SK-N-SH (cell line): ENCODE results near the gene MIA. TPM values are rescaled to one million over a fixed set of nuclear protein-coding genes. Genes with fewer than 3 reads are reported as not detected.

Source experiments
- CTCF ChIA-PET: fragments of 300-600, 350-600 bp; formaldehyde crosslinking; extraction: SDS; loops from one replicate; lab custom pipeline; 2021; lab: Yijun Ruan, JAX
- POLR2A ChIA-PET: fragments of 350-600 bp; sonication (Branson Sonifier 250); formaldehyde crosslinking; extraction: SDS; loops from one replicate; lab custom pipeline; 2020; ENCODE audit warnings: antibody characterized with exemption, inconsistent platforms; lab: Yijun Ruan, JAX
- DNase-seq: peaks from one replicate; pipeline ENCODE4 v3.0.0; 2012
- H2AFZ ChIP-seq: fragments of 200-600 bp; sonication (generic); 2 replicates; pipeline ENCODE4 v1.8.1; 2016; ENCODE audit warnings: antibody characterized with exemption, mild to moderate bottlenecking, low read depth
- H3F3A ChIP-seq: fragments of 200-600 bp; sonication (generic); replicated peaks from 2 replicates; pipeline ENCODE3; 2016; ENCODE audit warnings: antibody characterized with exemption, mild to moderate bottlenecking; ENCODE audit not compliant: insufficient read depth
- H3K27ac ChIP-seq, 2 experiments: fragments of 200-500 bp in 1 of 2; fragments of 200-600 bp in 1 of 2; sonication (Bioruptor generic) in 1 of 2; sonication (generic), shearing (Covaris generic) in 1 of 2; 2 replicates each; pipeline versions ENCODE4 v1.5.1 to v1.6.1; 2014 to 2016; ENCODE audit warnings: low read depth in 2 of 2, inconsistent platforms in 1 of 2, low read length in 1 of 2, mild to moderate bottlenecking in 1 of 2, mixed read lengths in 1 of 2
- H3K27me3 ChIP-seq: fragments of 200-600 bp; sonication (generic), shearing (Covaris generic); 2 replicates; pipeline ENCODE4 v1.6.1; 2016; ENCODE audit warnings: mixed run types; ENCODE audit not compliant: insufficient read depth
- H3K36me3 ChIP-seq, 2 experiments: fragments of 200-500 bp in 1 of 2; fragments of 200-600 bp in 1 of 2; sonication (Bioruptor generic) in 1 of 2; sonication (generic) in 1 of 2; replicated peaks in 1 of 2; 2 replicates each; pipeline versions ENCODE3 to v1.5.1; 2014 to 2016; ENCODE audit warnings: low read length in 1 of 2, mild to moderate bottlenecking in 1 of 2; ENCODE audit not compliant: insufficient read depth in 2 of 2, control insufficient read depth in 1 of 2
- H3K4me1 ChIP-seq, 2 experiments: fragments of 200-500 bp in 1 of 2; fragments of 200-600 bp in 1 of 2; sonication (Bioruptor generic) in 1 of 2; sonication (generic), shearing (Covaris generic) in 1 of 2; 2 replicates each; pipeline versions ENCODE4 v1.5.1 to v1.6.1; 2014 to 2016; ENCODE audit warnings: low read depth in 1 of 2, low read length in 1 of 2, mixed run types in 1 of 2; ENCODE audit not compliant: insufficient read depth in 2 of 2, control insufficient read depth in 1 of 2
- H3K4me2 ChIP-seq: fragments of 200-600 bp; sonication (generic), shearing (Covaris generic); 2 replicates; pipeline ENCODE4 v1.6.1; 2017; ENCODE audit warnings: mixed run types
- H3K4me3 ChIP-seq, 2 experiments: fragments of 200-500 bp in 1 of 2; fragments of 200-600 bp in 1 of 2; sonication (Bioruptor generic) in 1 of 2; sonication (generic), shearing (Covaris generic) in 1 of 2; 2 replicates each; pipeline versions ENCODE4 v1.5.1 to v1.8.1; 2014 to 2016; ENCODE audit warnings: low read depth in 2 of 2, inconsistent platforms in 1 of 2, low read length in 1 of 2, mild to moderate bottlenecking in 1 of 2, mixed read lengths in 1 of 2, moderate library complexity in 1 of 2
- H3K79me2 ChIP-seq: fragments of 200-600 bp; sonication (generic); 2 replicates; pipeline ENCODE4 v1.8.1; 2017; ENCODE audit warnings: mild to moderate bottlenecking; ENCODE audit not compliant: insufficient read depth
- H3K9ac ChIP-seq: fragments of 200-600 bp; sonication (generic); 2 replicates; pipeline ENCODE4 v1.6.1; 2017; ENCODE audit warnings: mixed run types
- H3K9me2 ChIP-seq: fragments of 200-600 bp; sonication (generic); 2 replicates; pipeline ENCODE4 v1.6.1; 2017; ENCODE audit warnings: mixed run types
- H3K9me3 ChIP-seq: fragments of 200-600 bp; sonication (generic); 2 replicates; pipeline ENCODE4 v1.6.1; 2017; ENCODE audit warnings: mixed run types, mild to moderate bottlenecking, moderate library complexity
- H4K20me1 ChIP-seq: fragments of 200-600 bp; sonication (generic); 2 replicates; pipeline ENCODE4 v1.6.1; 2017; ENCODE audit warnings: mild to moderate bottlenecking, mixed run types; ENCODE audit not compliant: insufficient read depth
- CHD2 ChIP-seq: fragments of 150-350 bp; IDR thresholded peaks from 2 replicates; pipeline ENCODE4 v1.6.1; 2018; ENCODE audit warnings: low read length; ENCODE audit not compliant: partially characterized antibody
- EZH2phosphoT487 ChIP-seq: fragments of 200-600 bp; sonication (generic); IDR thresholded peaks from 2 replicates; pipeline ENCODE4 v1.6.1; 2017; ENCODE audit warnings: low read depth, mixed run types, mild to moderate bottlenecking, antibody characterized with exemption, moderate library complexity, borderline replicate concordance
- FOSL2 ChIP-seq: IDR thresholded peaks from 2 replicates; pipeline ENCODE4 v1.4.0; 2012; ENCODE audit warnings: low read depth, mild to moderate bottlenecking, moderate library complexity, borderline replicate concordance
- GATA2 ChIP-seq: sonication (generic); formaldehyde crosslinking; IDR thresholded peaks from 2 replicates; pipeline ENCODE4 v1.5.0; 2020; ENCODE audit warnings: mild to moderate bottlenecking, missing genetic modification reagents
- MXI1 ChIP-seq: IDR thresholded peaks from 2 replicates; pipeline ENCODE4 v1.6.1; 2012; ENCODE audit warnings: mild to moderate bottlenecking, low read depth, low read length, improper control_type of control experiment
- RAD21 ChIP-seq: IDR thresholded peaks from 2 replicates; pipeline ENCODE4 v1.6.1; 2012; ENCODE audit warnings: mild to moderate bottlenecking, low read length
- RFX5 ChIP-seq: IDR thresholded peaks from 2 replicates; pipeline ENCODE4 v1.6.1; 2012; ENCODE audit warnings: mild to moderate bottlenecking, improper control_type of control experiment, low read length
- TAF1 ChIP-seq: IDR thresholded peaks from 2 replicates; pipeline ENCODE4 v1.6.1; 2012; ENCODE audit warnings: low read depth, mild to moderate bottlenecking, low read length, moderate library complexity, borderline replicate concordance
- TCF12 ChIP-seq: IDR thresholded peaks from 2 replicates; pipeline ENCODE4 v1.4.0; 2012
- TEAD4 ChIP-seq: IDR thresholded peaks from 2 replicates; pipeline ENCODE4 v1.4.0; 2012; ENCODE audit warnings: mild to moderate bottlenecking, borderline replicate concordance; ENCODE audit not compliant: insufficient read depth
- WGBS: methylation state at CpG from one replicate; pipeline ENCODE4 v1.1.6; 2017; ENCODE audit warnings: low lambda C conversion rate; 5-methylcytosine and 5-hydroxymethylcytosine counted together
- polyA plus RNA-seq, 3 experiments: library from polyadenylated mRNA; depleted of rRNA; stranded (reverse); fragments of >200 nt; gene quantifications; 2 replicates each; pipeline ENCODE4 v1.2.3, GENCODE V29; 2012
- TF ChIP-seq, protein P1 (sequence below): IDR thresholded peaks from 2 replicates; pipeline ENCODE4 v1.4.0; 2012; ENCODE audit warnings: low read depth, borderline replicate concordance
- TF ChIP-seq, protein P2 (sequence below): IDR thresholded peaks from 2 replicates; pipeline ENCODE4; 2012
- TF ChIP-seq, protein P3 (sequence below): fragments of 200-600 bp; sonication (generic); IDR thresholded peaks from 2 replicates; pipeline ENCODE4 v1.6.1; 2017; ENCODE audit warnings: antibody characterized with exemption, mild to moderate bottlenecking, moderate library complexity
- TF ChIP-seq, protein P4 (sequence below): fragments of 150-350 bp; IDR thresholded peaks from 2 replicates; pipeline ENCODE4 v1.6.1; 2017; ENCODE audit warnings: antibody characterized with exemption, low read length, low read depth, borderline replicate concordance

MIA gene
- polyA plus RNA-seq, 1 of the 3 experiments (the other 2 are of a cell fraction) = not detected

DNA sequence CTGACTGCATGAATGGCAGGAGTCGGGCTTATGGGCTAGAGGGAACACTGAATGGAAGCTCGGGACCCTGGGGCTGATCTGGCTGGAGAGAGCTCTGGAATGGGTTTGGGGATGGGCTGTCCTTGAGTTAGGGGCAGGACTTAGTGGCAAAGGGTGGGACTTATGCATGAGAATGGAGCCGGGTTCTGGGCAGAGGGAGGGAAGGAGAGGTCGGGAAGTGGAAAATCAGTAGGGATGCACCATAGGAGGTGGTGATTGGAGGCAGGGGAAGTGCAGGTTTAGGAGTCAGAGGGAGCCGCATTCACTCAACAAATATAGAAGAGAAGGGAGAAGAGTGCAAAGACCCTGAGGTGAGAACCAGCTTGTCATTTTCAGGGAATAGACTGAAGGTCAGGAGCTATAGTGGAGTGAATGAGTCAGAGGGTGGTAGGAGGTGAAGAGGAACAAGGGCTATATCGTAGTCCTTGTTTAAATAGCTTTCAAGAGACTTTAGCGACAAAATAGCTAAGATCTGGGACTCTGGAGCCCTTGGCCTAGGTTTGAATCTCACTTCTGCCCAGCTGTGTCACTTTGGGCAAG, 3.5 kb downstream of the MIA start:
- peak overlapping the region; percentile 78 for H3K4me2 ChIP-seq
- peaks cover 6 to 9% of the 10 kb centered on the region in 2 experiments; a peak in 2 of 4 replicates for H3K4me1 ChIP-seq
- peak overlapping the region; percentile 85 to 99; a peak in 3 of 4 replicates for H3K27ac ChIP-seq
- H3K9me3 ChIP-seq = no peaks in the 10 kb centered on the region
- H3K9me2 ChIP-seq = no peaks in the 10 kb centered on the region
- CTCF ChIA-PET = interaction anchor here (0.6 to 2.4 kb wide), 6 partner anchors 19 to 116 kb away, joined by 3 to 20 read pairs (median 4); partner anchors contain the start of gene EGLN2
- H3K36me3 ChIP-seq = no peaks in the 10 kb centered on the region
- no peaks in the 10 kb centered on the region for H4K20me1 ChIP-seq
- H3K27me3 ChIP-seq = no peaks in the 10 kb centered on the region
- no peak for TF ChIP-seq MXI1
- 0 out of 2 replicates have a peak, but pooled peaks have one; percentile 34 for TF ChIP-seq RFX5
- no peak for TF ChIP-seq EZH2phosphoT487
- TF ChIP-seq, protein P1, sequence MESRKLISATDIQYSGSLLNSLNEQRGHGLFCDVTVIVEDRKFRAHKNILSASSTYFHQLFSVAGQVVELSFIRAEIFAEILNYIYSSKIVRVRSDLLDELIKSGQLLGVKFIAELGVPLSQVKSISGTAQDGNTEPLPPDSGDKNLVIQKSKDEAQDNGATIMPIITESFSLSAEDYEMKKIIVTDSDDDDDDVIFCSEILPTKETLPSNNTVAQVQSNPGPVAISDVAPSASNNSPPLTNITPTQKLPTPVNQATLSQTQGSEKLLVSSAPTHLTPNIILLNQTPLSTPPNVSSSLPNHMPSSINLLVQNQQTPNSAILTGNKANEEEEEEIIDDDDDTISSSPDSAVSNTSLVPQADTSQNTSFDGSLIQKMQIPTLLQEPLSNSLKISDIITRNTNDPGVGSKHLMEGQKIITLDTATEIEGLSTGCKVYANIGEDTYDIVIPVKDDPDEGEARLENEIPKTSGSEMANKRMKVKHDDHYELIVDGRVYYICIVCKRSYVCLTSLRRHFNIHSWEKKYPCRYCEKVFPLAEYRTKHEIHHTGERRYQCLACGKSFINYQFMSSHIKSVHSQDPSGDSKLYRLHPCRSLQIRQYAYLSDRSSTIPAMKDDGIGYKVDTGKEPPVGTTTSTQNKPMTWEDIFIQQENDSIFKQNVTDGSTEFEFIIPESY = no peak
- no peak for TF ChIP-seq GATA2
- TF ChIP-seq, protein P2, sequence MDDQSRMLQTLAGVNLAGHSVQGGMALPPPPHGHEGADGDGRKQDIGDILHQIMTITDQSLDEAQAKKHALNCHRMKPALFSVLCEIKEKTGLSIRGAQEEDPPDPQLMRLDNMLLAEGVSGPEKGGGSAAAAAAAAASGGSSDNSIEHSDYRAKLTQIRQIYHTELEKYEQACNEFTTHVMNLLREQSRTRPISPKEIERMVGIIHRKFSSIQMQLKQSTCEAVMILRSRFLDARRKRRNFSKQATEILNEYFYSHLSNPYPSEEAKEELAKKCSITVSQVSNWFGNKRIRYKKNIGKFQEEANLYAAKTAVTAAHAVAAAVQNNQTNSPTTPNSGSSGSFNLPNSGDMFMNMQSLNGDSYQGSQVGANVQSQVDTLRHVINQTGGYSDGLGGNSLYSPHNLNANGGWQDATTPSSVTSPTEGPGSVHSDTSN = no peak; the same call in 1 of the 2 replicates
- TF ChIP-seq FOSL2 = no peak
- no peak for TF ChIP-seq TEAD4
- H3K4me3 ChIP-seq = peak overlapping the region; percentile 61 to 67
- 10% methylated on average over 7 of the region's 7 CpGs for WGBS
- DNase-seq = no peak
- peaks cover 15% of the 10 kb centered on the region; the same call in 1 of the 2 replicates for H3K79me2 ChIP-seq
- peak overlapping the region; percentile 85 for H3K9ac ChIP-seq
- peak overlapping the region; percentile 60; the same call in 1 of the 2 replicates for H2AFZ ChIP-seq
- peaks cover 13% of the 10 kb centered on the region for H3F3A ChIP-seq
- POLR2A ChIA-PET = interaction anchor here (0.8 to 3.3 kb wide), 10 partner anchors 8 to 1081 kb away, joined by 3 to 31 read pairs (median 7); partner anchors contain the start of genes ACTMAP, COQ8B, EGLN2 and ITPKC

DNA sequence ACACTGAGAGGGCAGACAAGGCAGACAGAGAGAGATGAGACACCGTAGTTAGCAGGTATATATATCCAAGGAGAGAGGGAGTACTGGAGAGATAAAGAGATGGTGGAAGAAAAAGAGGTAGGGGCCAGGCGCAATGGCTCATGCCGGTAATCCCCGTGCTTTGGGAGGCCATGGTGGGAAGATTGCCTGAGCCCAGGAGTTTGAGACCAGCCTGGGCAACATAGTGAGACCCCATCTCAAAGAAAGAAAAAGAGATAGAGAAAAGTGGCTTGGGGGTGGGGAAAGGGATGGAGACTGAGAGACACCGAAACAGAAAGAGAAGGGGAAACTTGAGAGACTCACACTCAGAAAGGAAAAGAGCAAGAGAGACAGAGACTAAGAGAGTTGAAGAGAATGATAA, 5.3 kb downstream of the MIA start:
- Histone ChIP-seq H2AFZ (no peak overlapping the region), H3K27me3 (no peaks in the 10 kb centered on the region), H3F3A (peaks cover 13% of the 10 kb centered on the region), H3K4me1 (peaks cover 6 to 9% of the 10 kb centered on the region in 2 experiments; a peak in 2 of 4 replicates), H3K9me3 (no peaks in the 10 kb centered on the region), H3K9ac (no peak overlapping the region), H3K9me2 (no peaks in the 10 kb centered on the region), H3K27ac (no peak overlapping the region), H3K79me2 (peaks cover 15% of the 10 kb centered on the region; the same call in 1 of the 2 replicates), H3K36me3 (no peaks in the 10 kb centered on the region), H3K4me3 (no peak overlapping the region), H4K20me1 (no peaks in the 10 kb centered on the region), H3K4me2 (no peak overlapping the region)
- ChIA-PET CTCF (interaction anchor here (1.3 kb wide), 1 partner anchor 18 kb away, joined by 5 read pairs; the partner anchor contains the start of gene EGLN2), POLR2A (no interaction called here)
- WGBS = 94% methylated on average over 5 of the region's 5 CpGs
- TF ChIP-seq, protein P3, sequence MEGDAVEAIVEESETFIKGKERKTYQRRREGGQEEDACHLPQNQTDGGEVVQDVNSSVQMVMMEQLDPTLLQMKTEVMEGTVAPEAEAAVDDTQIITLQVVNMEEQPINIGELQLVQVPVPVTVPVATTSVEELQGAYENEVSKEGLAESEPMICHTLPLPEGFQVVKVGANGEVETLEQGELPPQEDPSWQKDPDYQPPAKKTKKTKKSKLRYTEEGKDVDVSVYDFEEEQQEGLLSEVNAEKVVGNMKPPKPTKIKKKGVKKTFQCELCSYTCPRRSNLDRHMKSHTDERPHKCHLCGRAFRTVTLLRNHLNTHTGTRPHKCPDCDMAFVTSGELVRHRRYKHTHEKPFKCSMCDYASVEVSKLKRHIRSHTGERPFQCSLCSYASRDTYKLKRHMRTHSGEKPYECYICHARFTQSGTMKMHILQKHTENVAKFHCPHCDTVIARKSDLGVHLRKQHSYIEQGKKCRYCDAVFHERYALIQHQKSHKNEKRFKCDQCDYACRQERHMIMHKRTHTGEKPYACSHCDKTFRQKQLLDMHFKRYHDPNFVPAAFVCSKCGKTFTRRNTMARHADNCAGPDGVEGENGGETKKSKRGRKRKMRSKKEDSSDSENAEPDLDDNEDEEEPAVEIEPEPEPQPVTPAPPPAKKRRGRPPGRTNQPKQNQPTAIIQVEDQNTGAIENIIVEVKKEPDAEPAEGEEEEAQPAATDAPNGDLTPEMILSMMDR = no peak
- TF ChIP-seq TEAD4 (no peak), CHD2 (no peak), FOSL2 (no peak), TCF12 (no peak), RAD21 (no peak), GATA2 (no peak), TAF1 (no peak)
- TF ChIP-seq, protein P1 = no peak
- TF ChIP-seq, protein P4, sequence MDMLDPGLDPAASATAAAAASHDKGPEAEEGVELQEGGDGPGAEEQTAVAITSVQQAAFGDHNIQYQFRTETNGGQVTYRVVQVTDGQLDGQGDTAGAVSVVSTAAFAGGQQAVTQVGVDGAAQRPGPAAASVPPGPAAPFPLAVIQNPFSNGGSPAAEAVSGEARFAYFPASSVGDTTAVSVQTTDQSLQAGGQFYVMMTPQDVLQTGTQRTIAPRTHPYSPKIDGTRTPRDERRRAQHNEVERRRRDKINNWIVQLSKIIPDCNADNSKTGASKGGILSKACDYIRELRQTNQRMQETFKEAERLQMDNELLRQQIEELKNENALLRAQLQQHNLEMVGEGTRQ = no peak
- no peak for DNase-seq
